Measurements from ENCODE around the gene KRTAP10-8.

DNA sequence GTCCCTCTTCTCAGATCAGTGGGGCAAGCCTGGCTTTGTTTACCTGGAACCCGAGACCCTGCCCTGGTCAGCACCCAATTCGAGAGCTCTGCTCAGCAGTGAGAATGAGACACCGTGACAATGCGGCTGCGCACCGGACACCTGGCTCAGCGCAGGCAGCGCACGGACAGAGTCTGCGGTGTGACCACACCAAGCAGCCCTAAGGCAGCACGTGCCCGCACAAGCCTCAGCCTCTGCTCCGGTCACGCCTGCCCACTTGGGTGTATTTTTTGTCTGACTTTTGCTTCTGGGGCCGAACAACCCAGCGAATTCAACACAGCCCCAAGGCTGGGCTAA, 4.7 kb downstream of the KRTAP10-8 start:
- TF ChIP-seq, protein P1, sequence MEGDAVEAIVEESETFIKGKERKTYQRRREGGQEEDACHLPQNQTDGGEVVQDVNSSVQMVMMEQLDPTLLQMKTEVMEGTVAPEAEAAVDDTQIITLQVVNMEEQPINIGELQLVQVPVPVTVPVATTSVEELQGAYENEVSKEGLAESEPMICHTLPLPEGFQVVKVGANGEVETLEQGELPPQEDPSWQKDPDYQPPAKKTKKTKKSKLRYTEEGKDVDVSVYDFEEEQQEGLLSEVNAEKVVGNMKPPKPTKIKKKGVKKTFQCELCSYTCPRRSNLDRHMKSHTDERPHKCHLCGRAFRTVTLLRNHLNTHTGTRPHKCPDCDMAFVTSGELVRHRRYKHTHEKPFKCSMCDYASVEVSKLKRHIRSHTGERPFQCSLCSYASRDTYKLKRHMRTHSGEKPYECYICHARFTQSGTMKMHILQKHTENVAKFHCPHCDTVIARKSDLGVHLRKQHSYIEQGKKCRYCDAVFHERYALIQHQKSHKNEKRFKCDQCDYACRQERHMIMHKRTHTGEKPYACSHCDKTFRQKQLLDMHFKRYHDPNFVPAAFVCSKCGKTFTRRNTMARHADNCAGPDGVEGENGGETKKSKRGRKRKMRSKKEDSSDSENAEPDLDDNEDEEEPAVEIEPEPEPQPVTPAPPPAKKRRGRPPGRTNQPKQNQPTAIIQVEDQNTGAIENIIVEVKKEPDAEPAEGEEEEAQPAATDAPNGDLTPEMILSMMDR (IDR thresholded peaks at IDR 0.05): no peak
- no peak for TF ChIP-seq EP300 (IDR thresholded peaks at IDR 0.05)
